H9 (cell line): Measurements from ENCODE around the gene ERO1B. TPM values are rescaled to one million over a fixed set of nuclear protein-coding genes. Genes with fewer than 3 reads are reported as not detected.

Experiments used
- DNase-seq: peaks from one replicate; pipeline ENCODE4 v3.0.0-alpha.2; 2017
- H2AFZ ChIP-seq: one replicate; pipeline ENCODE4 v1.6.1; 2013; ENCODE audit warnings: mild to moderate bottlenecking, low read length, control low read depth, moderate library complexity
- H2AK5ac ChIP-seq: 2 replicates; pipeline ENCODE4 v1.6.1; 2013; ENCODE audit warnings: low read length, control low read depth, mixed read lengths; ENCODE audit not compliant: insufficient read length
- H2BK120ac ChIP-seq: one replicate; pipeline ENCODE4 v1.6.1; 2013; ENCODE audit warnings: low read depth, mild to moderate bottlenecking, low read length, control low read depth, inconsistent platforms; ENCODE audit not compliant: poor library complexity, severe bottlenecking
- H2BK12ac ChIP-seq: 2 replicates; pipeline ENCODE4 v1.6.1; 2013; ENCODE audit warnings: low read length, control low read depth, mixed read lengths, low read depth; ENCODE audit not compliant: insufficient read length
- H2BK15ac ChIP-seq: 2 replicates; pipeline ENCODE4 v1.6.1; 2013; ENCODE audit warnings: low read depth, low read length, control low read depth
- H2BK20ac ChIP-seq: one replicate; pipeline ENCODE4 v1.6.1; 2013; ENCODE audit warnings: low read depth, mild to moderate bottlenecking, low read length, control low read depth, inconsistent platforms; ENCODE audit not compliant: poor library complexity, severe bottlenecking
- H2BK5ac ChIP-seq: 2 replicates; pipeline ENCODE4 v1.6.1; 2013; ENCODE audit warnings: low read length, control low read depth, mixed read lengths; ENCODE audit not compliant: insufficient read length
- H3K14ac ChIP-seq: 2 replicates; pipeline ENCODE4 v1.6.1; 2013; ENCODE audit warnings: low read length, control low read depth; ENCODE audit not compliant: insufficient read depth
- H3K18ac ChIP-seq: 2 replicates; pipeline ENCODE4 v1.6.1; 2013; ENCODE audit warnings: low read depth, mild to moderate bottlenecking, mixed read lengths, low read length, control low read depth; ENCODE audit not compliant: insufficient read length
- H3K23ac ChIP-seq: 2 replicates; pipeline ENCODE4 v1.6.1; 2013; ENCODE audit warnings: low read length, control low read depth, mixed read lengths, low read depth; ENCODE audit not compliant: insufficient read length
- H3K23me2 ChIP-seq: 2 replicates; pipeline ENCODE4 v1.6.1; 2013; ENCODE audit warnings: low read depth, mild to moderate bottlenecking, mixed read lengths, low read length, control low read depth; ENCODE audit not compliant: insufficient read length, poor library complexity, severe bottlenecking
- H3K27ac ChIP-seq: 2 replicates; pipeline ENCODE4 v1.5.1; 2013; ENCODE audit warnings: low read length, control low read depth, mixed read lengths, low read depth; ENCODE audit not compliant: insufficient read length
- H3K27me3 ChIP-seq: 2 replicates; pipeline ENCODE4 v1.6.1; 2013; ENCODE audit warnings: low read length, control low read depth, inconsistent platforms; ENCODE audit not compliant: insufficient read depth
- H3K4ac ChIP-seq: 2 replicates; pipeline ENCODE4 v1.6.1; 2013; ENCODE audit warnings: low read depth, mild to moderate bottlenecking, control low read depth, inconsistent platforms, low read length, moderate library complexity
- H3K4me1 ChIP-seq: 2 replicates; pipeline ENCODE4 v1.6.1; 2013; ENCODE audit warnings: low read length, control low read depth, inconsistent platforms; ENCODE audit not compliant: insufficient read depth
- H3K4me2 ChIP-seq: 2 replicates; pipeline ENCODE4 v1.6.1; 2013; ENCODE audit warnings: low read length, control low read depth, mixed read lengths; ENCODE audit not compliant: insufficient read length, insufficient read depth
- H3K56ac ChIP-seq: 2 replicates; pipeline ENCODE4 v1.6.1; 2013; ENCODE audit warnings: low read depth, mild to moderate bottlenecking, mixed read lengths, low read length, control low read depth; ENCODE audit not compliant: insufficient read length
- H3K79me1 ChIP-seq: 2 replicates; pipeline ENCODE4 v1.6.1; 2013; ENCODE audit warnings: low read depth, mild to moderate bottlenecking, moderate library complexity, low read length, control low read depth, inconsistent platforms; ENCODE audit not compliant: insufficient read depth, poor library complexity, severe bottlenecking
- H3K79me2 ChIP-seq: 2 replicates; pipeline ENCODE4 v1.6.1; 2013; ENCODE audit warnings: low read length, control low read depth, inconsistent platforms; ENCODE audit not compliant: insufficient read depth
- H3K9ac ChIP-seq: 2 replicates; pipeline ENCODE4 v1.6.1; 2013; ENCODE audit warnings: low read length, control low read depth, mixed read lengths; ENCODE audit not compliant: insufficient read length; ENCODE audit errors: extremely low read depth
- H3K9me3 ChIP-seq: one replicate; pipeline ENCODE4 v1.6.1; 2013; ENCODE audit warnings: low read depth, low read length, inconsistent platforms; ENCODE audit not compliant: control insufficient read depth
- H3T11ph ChIP-seq: one replicate; pipeline ENCODE4 v1.6.1; 2013; ENCODE audit warnings: mild to moderate bottlenecking, low read length, control low read depth, inconsistent platforms
- H4K20me1 ChIP-seq: one replicate; pipeline ENCODE4 v1.6.1; 2013; ENCODE audit not compliant: control insufficient read depth, insufficient read length, insufficient read depth
- H4K5ac ChIP-seq: 2 replicates; pipeline ENCODE4 v1.6.1; 2013; ENCODE audit warnings: low read depth, mild to moderate bottlenecking, mixed read lengths, low read length, control low read depth; ENCODE audit not compliant: insufficient read length
- H4K8ac ChIP-seq: replicated peaks from 2 replicates; pipeline ENCODE4 v1.6.1; 2013; ENCODE audit warnings: low read length, control low read depth, mixed read lengths, low read depth; ENCODE audit not compliant: insufficient read length
- H4K91ac ChIP-seq: 2 replicates; pipeline ENCODE4 v1.6.1; 2013; ENCODE audit warnings: low read depth, mild to moderate bottlenecking, moderate library complexity, mixed read lengths, low read length, control low read depth; ENCODE audit not compliant: insufficient read length
- H3K27ac Mint-ChIP-seq, 3 experiments: 2 replicates in 2 of 3; 3 replicates in 1 of 3; pipeline ENCODE4 v1.8.0; 2020 to 2021; ENCODE audit warnings: mixed read lengths in 3 of 3, mild to moderate bottlenecking in 1 of 3, moderate library complexity in 1 of 3
- H3K27me3 Mint-ChIP-seq: 2 replicates; pipeline ENCODE4 v1.8.0; 2021; ENCODE audit warnings: low read depth, mild to moderate bottlenecking, moderate library complexity, mixed read lengths
- H3K36me3 Mint-ChIP-seq, 3 experiments: 2 replicates in 2 of 3; 3 replicates in 1 of 3; pipeline ENCODE4 v1.8.0; 2020 to 2021; ENCODE audit warnings: low read depth in 3 of 3, mixed read lengths in 3 of 3; ENCODE audit not compliant: insufficient read depth in 1 of 3
- H3K4me1 Mint-ChIP-seq, 2 experiments: 2 replicates each; pipeline ENCODE4 v1.8.0; 2020; ENCODE audit warnings: mixed read lengths in 2 of 2
- H3K4me3 Mint-ChIP-seq, 2 experiments: 2 replicates in 1 of 2; 3 replicates in 1 of 2; pipeline ENCODE4 v1.8.0; 2020 to 2021; ENCODE audit warnings: mild to moderate bottlenecking in 2 of 2, mixed read lengths in 2 of 2, moderate library complexity in 1 of 2
- H3K9me3 Mint-ChIP-seq, 2 experiments: 2 replicates in 1 of 2; 3 replicates in 1 of 2; pipeline ENCODE4 v1.8.0; 2020; ENCODE audit warnings: mild to moderate bottlenecking in 2 of 2, mixed read lengths in 2 of 2, moderate library complexity in 1 of 2
- WGBS: extraction: QIAGEN DNeasy Blood & Tissue Kit; methylation state at CpG from one replicate; pipeline ENCODE4 v1.1.7; 2013; ENCODE audit warnings: missing lambda C conversion rate, low lambda C conversion rate, mixed read lengths; ENCODE audit not compliant: insufficient read length; ENCODE audit errors: extremely low coverage; 5-methylcytosine and 5-hydroxymethylcytosine counted together
- total RNA-seq: library from RNA; stranded (reverse); gene quantifications from 2 replicates; pipeline ENCODE4 v1.2.1, GENCODE V29; 2021
- TF ChIP-seq, protein P1 (sequence below): fragments of 200-600 bp; sonication (generic); conservative IDR thresholded peaks from 3 replicates; pipeline ENCODE4 v1.8.0; 2021; ENCODE audit warnings: antibody characterized with exemption, mild to moderate bottlenecking

The ERO1B gene
- total RNA-seq, 1 experiment from 2014 or later, result 1.5 TPM

DNA sequence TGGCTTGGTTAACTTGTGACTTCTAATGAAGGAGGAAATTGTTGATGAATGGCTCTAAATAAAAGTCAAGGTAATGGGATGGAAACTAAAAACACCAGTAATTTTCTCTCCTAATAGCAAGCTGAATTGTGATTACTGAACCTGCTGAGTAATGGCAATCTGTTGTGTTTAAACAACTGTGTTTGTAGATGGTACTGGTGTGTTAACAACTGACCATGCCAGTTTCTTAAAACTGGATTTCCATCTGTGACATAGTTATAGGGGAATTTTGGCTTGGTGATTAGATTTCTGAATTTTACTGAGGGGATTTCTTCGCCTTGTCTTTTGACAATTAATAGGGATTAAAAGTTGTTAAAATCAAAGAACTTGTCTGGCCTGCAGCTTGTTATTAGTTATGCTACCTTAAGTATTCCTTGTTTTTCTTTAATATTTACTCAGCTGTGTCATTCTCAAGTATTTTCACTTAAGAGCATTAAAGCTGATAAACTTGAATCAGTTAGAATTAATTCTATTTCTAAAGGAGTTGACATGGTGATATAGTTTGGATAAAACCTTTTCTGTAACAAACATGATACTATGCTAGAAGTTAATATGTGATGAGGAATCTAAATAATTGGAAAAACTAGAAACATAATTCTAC, 7.9 kb upstream of the ERO1B start:
- Histone ChIP-seq H2BK5ac (no peak overlapping the region), H2BK15ac (no peak overlapping the region), H3K79me2 (no peaks in the 10 kb centered on the region), H3K4me1 (no peaks in the 10 kb centered on the region), H3K4ac (no peak overlapping the region), H4K8ac (no peak overlapping the region), H2BK20ac (no peak overlapping the region), H3K18ac (no peak overlapping the region), H3T11ph (no peak overlapping the region), H4K91ac (no peak overlapping the region), H3K56ac (no peak overlapping the region), H3K9ac (no peak overlapping the region), H3K23ac (no peak overlapping the region), H2BK12ac (no peak overlapping the region), H3K27ac (no peak overlapping the region), H3K79me1 (no peaks in the 10 kb centered on the region), H3K27me3 (no peaks in the 10 kb centered on the region), H3K14ac (no peak overlapping the region), H2AK5ac (no peak overlapping the region), H3K4me2 (no peak overlapping the region), H2BK120ac (no peak overlapping the region), H2AFZ (no peak overlapping the region), H4K20me1 (no peaks in the 10 kb centered on the region), H3K23me2 (no peaks in the 10 kb centered on the region), H4K5ac (no peak overlapping the region), H3K9me3 (no peaks in the 10 kb centered on the region)
- no CpG with 5 or more reads among the region's 1 CpG for WGBS
- Mint-ChIP-seq H3K4me3 (no peak overlapping the region), H3K36me3 (no peaks in the 10 kb centered on the region; a peak in 1 of 7 replicates), H3K9me3 (no peaks in the 10 kb centered on the region), H3K4me1 (peaks cover 7 to 15% of the 10 kb centered on the region in 2 experiments; a peak in 3 of 4 replicates), H3K27me3 (peaks cover 9% of the 10 kb centered on the region; the same call in 1 of the 2 replicates), H3K27ac (no peak overlapping the region)
- no peak for DNase-seq
- TF ChIP-seq, protein P1, sequence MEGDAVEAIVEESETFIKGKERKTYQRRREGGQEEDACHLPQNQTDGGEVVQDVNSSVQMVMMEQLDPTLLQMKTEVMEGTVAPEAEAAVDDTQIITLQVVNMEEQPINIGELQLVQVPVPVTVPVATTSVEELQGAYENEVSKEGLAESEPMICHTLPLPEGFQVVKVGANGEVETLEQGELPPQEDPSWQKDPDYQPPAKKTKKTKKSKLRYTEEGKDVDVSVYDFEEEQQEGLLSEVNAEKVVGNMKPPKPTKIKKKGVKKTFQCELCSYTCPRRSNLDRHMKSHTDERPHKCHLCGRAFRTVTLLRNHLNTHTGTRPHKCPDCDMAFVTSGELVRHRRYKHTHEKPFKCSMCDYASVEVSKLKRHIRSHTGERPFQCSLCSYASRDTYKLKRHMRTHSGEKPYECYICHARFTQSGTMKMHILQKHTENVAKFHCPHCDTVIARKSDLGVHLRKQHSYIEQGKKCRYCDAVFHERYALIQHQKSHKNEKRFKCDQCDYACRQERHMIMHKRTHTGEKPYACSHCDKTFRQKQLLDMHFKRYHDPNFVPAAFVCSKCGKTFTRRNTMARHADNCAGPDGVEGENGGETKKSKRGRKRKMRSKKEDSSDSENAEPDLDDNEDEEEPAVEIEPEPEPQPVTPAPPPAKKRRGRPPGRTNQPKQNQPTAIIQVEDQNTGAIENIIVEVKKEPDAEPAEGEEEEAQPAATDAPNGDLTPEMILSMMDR, result no peak
